DOHH2 (cell line): ENCODE measurements around the gene RBM5.

Experiments used
- H3F3A ChIP-seq: fragments of 200-600 bp; sonication (generic), shearing (Covaris generic); 2 replicates; pipeline ENCODE4 v1.6.0; 2016; ENCODE audit warnings: antibody characterized with exemption, mild to moderate bottlenecking; ENCODE audit not compliant: control insufficient read depth, insufficient read depth
- H3K27ac ChIP-seq: fragments of 200-600 bp; sonication (generic); 2 replicates; pipeline ENCODE4 v1.5.1; 2014; ENCODE audit warnings: low read depth, mild to moderate bottlenecking, low read length, moderate library complexity
- H3K27me3 ChIP-seq: fragments of 200-600 bp; sonication (generic); 2 replicates; pipeline ENCODE4 v1.6.1; 2014; ENCODE audit warnings: mild to moderate bottlenecking, low read length, mixed read lengths; ENCODE audit not compliant: control insufficient read depth
- H3K36me3 ChIP-seq: fragments of 200-600 bp; sonication (generic); 2 replicates; pipeline ENCODE4 v1.6.1; 2014; ENCODE audit warnings: mild to moderate bottlenecking, low read length, moderate library complexity, mixed read lengths; ENCODE audit not compliant: control insufficient read depth
- H3K4me1 ChIP-seq: fragments of 200-600 bp; sonication (generic); 2 replicates; pipeline ENCODE4 v1.6.1; 2014; ENCODE audit warnings: mild to moderate bottlenecking, low read length, mixed read lengths; ENCODE audit not compliant: control insufficient read depth
- H3K4me2 ChIP-seq: fragments of 200-600 bp; sonication (generic); 2 replicates; pipeline ENCODE4 v1.6.0; 2014; ENCODE audit warnings: mild to moderate bottlenecking, low read length, moderate library complexity
- H3K4me3 ChIP-seq: fragments of 200-600 bp; sonication (generic); 2 replicates; pipeline ENCODE4 v1.5.1; 2014; ENCODE audit warnings: mild to moderate bottlenecking, low read length, mixed read lengths
- H3K79me2 ChIP-seq: fragments of 200-600 bp; sonication (generic); 2 replicates; pipeline ENCODE4 v1.6.1; 2014; ENCODE audit warnings: mild to moderate bottlenecking, low read length, mixed read lengths; ENCODE audit not compliant: control insufficient read depth
- H3K9me2 ChIP-seq: fragments of 200-600 bp; sonication (generic); replicated peaks from 2 replicates; pipeline ENCODE4 v1.6.1; 2014; ENCODE audit warnings: mild to moderate bottlenecking, low read length, mixed read lengths; ENCODE audit not compliant: control insufficient read depth
- H3K9me3 ChIP-seq: fragments of 200-600 bp; sonication (generic); 2 replicates; pipeline ENCODE4 v1.6.1; 2014; ENCODE audit warnings: antibody characterized with exemption, low read length, mixed read lengths; ENCODE audit not compliant: control insufficient read depth, insufficient read depth
- H4K20me1 ChIP-seq: fragments of 200-600 bp; sonication (generic); 2 replicates; pipeline ENCODE4 v1.6.0; 2014; ENCODE audit warnings: low read depth, mild to moderate bottlenecking, antibody characterized with exemption, low read length, moderate library complexity; ENCODE audit not compliant: control insufficient read depth, insufficient read depth
- CTCF ChIP-seq: fragments of 200-600 bp; sonication (generic); IDR thresholded peaks from one replicate; pipeline ENCODE4 v1.5.1; 2014; ENCODE audit warnings: antibody characterized with exemption, mild to moderate bottlenecking, low read depth, low read length; ENCODE audit not compliant: poor library complexity, severe bottlenecking
- EZH2phosphoT487 ChIP-seq: fragments of 200-600 bp; sonication (generic); IDR thresholded peaks from 2 replicates; pipeline ENCODE4 v1.6.1; 2017; ENCODE audit warnings: borderline replicate concordance, mild to moderate bottlenecking, antibody characterized with exemption, low read length, moderate library complexity, mixed read lengths

Gene RBM5

GRCh38 chr3:50122661-50123391 lies 34.1 kb downstream of the RBM5 start:
- TF ChIP-seq CTCF, result no peak
- TF ChIP-seq EZH2phosphoT487, result no peak
- Histone ChIP-seq H4K20me1 (no peaks in the 10 kb centered on the region), H3K4me2 (no peak overlapping the region), H3K4me3 (no peak overlapping the region), H3K36me3 (peaks cover 32% of the 10 kb centered on the region), H3K4me1 (no peaks in the 10 kb centered on the region), H3K79me2 (no peaks in the 10 kb centered on the region), H3K9me3 (no peaks in the 10 kb centered on the region), H3F3A (peaks cover 11% of the 10 kb centered on the region), H3K27ac (no peak overlapping the region), H3K27me3 (0 out of 2 replicates have a peak, but pooled peaks cover 2% of the 10 kb centered on the region), H3K9me2 (no peaks in the 10 kb centered on the region)

- Histone ChIP-seq H4K20me1 (no peaks in the 10 kb centered on the region), H3K9me3 (no peaks in the 10 kb centered on the region), H3F3A (peaks cover 11% of the 10 kb centered on the region), H3K27me3 (0 out of 2 replicates have a peak, but pooled peaks cover 2% of the 10 kb centered on the region), H3K79me2 (no peaks in the 10 kb centered on the region), H3K4me1 (no peaks in the 10 kb centered on the region), H3K4me3 (no peak overlapping the region), H3K36me3 (peaks cover 25% of the 10 kb centered on the region), H3K27ac (no peak overlapping the region), H3K4me2 (no peak overlapping the region), H3K9me2 (no peaks in the 10 kb centered on the region)
- TF ChIP-seq EZH2phosphoT487 (no peak), CTCF (no peak)
These were observed 34.8 kb downstream of the RBM5 start for GRCh38 chr3:50123394-50124051.

- H3K79me2 ChIP-seq, result no peaks in the 10 kb centered on the region
- H3F3A ChIP-seq, result peaks cover 11% of the 10 kb centered on the region
- no peaks in the 10 kb centered on the region for H3K4me1 ChIP-seq
- no peaks in the 10 kb centered on the region for H4K20me1 ChIP-seq
- no peak overlapping the region for H3K27ac ChIP-seq
- H3K27me3 ChIP-seq, result peaks cover 2% of the 10 kb centered on the region; the same call in 1 of the 2 replicates
- no peaks in the 10 kb centered on the region for H3K9me3 ChIP-seq
- no peak overlapping the region for H3K4me2 ChIP-seq
- TF ChIP-seq CTCF, result no peak
- no peak for TF ChIP-seq EZH2phosphoT487
- no peak overlapping the region for H3K4me3 ChIP-seq
- H3K9me2 ChIP-seq, result no peaks in the 10 kb centered on the region
- peaks cover 20% of the 10 kb centered on the region for H3K36me3 ChIP-seq
These were observed 35.5 kb downstream of the RBM5 start for GRCh38 chr3:50124052-50124799.
